ENCODE data around the gene OTOS. TPM values are rescaled to one million over a fixed set of nuclear protein-coding genes. Genes with fewer than 3 reads are reported as not detected.
A peak's percentile ranks its signal among the peaks of the same experiment; 100 is the strongest.

Gene OTOS
- total and polyA plus RNA-seq, 7 donors, result 0.20 TPM; not detected in 6

- DNase-seq (no peak), ATAC-seq (peak; percentile 2 to 33 (median 16))
- H3K27me3 ChIP-seq (ENCODE audit: insufficient read depth in 3 of 3, low read length in 2 of 3), result no peaks in the 10 kb centered on the region
- H3K4me1 ChIP-seq, result peaks cover 12% of the 10 kb centered on the region
- 35 to 37% (median 36%) methylated on average over 36 of the region's 36 CpGs for WGBS, 3 donors
- H3K36me3 ChIP-seq (ENCODE audit: insufficient read depth in 1 of 2, low read depth in 1 of 2), result peaks cover 0 to 21% of the 10 kb centered on the region in 2 donors
- H3K4me3 ChIP-seq, result peak overlapping the region; percentile 99
- H3K9me3 ChIP-seq, result no peaks in the 10 kb centered on the region
- intact Hi-C loops (cut with DNase I), result loop anchor here in 1 of 2 donors (10.0 kb wide), 1 partner anchor 202 kb away; no protein-coding TSS in a partner anchor
- no peak for TF ChIP-seq CTCF (IDR thresholded peaks at IDR 0.05)
- peak overlapping the region; percentile 86 for H3K27ac ChIP-seq
Observed at GRCh38 chr2:240136671-240137292, 3.7 kb downstream of the OTOS start.

DNA sequence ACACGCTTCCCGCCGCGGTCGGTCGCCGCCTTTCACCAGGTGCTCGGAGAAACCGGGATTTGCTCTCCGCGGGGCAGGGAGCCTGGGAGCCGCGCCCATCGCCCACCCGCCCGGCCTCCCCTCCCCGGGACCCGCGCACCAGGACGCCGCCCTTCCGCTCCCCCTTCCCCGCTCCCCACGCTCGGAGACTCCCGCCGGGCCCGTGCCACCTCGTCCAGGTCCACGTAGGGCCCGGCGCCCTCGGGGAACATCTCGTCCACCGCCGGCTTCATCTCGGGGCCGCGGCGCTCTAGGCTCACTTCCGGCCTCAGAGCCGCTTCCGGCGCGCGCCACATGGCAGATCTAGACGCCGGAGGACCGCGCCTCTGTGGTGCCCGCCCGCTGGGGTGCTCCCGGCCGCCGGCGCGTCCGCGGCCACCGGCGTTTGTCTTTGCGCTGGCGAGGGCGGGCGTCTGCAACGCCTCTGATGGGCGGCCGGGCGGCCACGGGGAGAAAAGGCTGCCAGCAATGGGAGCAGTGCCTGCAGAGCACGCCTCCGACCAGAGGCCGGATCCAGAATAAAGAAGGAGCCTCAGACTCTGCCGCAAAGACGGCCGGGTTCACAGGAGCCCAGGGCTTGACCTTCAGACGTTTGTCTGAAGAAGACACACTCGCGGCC lies 4.3 kb downstream of the OTOS start, which contains the start of gene COPS9:
TSS of gene COPS9 (minus strand) at position 293 of the 658 bp plus-strand sequence. CDS start at position 272, 21 bp downstream.
- DNase-seq (peak; percentile 92 to 96), ATAC-seq (peak; percentile 97 to 99 (median 98))
- Histone ChIP-seq H3K4me1 (peaks cover 12% of the 10 kb centered on the region), H3K4me3 (peak within 1 kb of the TSS; percentile 99), H3K27ac (peak within 1 kb of the TSS; percentile 86), H3K27me3 (ENCODE audit: insufficient read depth in 3 of 3, low read length in 2 of 3) (no peaks in the 10 kb centered on the region), H3K36me3 (ENCODE audit: insufficient read depth in 1 of 2, low read depth in 1 of 2) (peaks cover 2 to 28% of the 10 kb centered on the region in 2 donors), H3K9me3 (no peaks in the 10 kb centered on the region)
- intact Hi-C loops (cut with DNase I), result loop anchor here in 1 of 2 donors (10.0 kb wide), 1 partner anchor 201 kb away; no protein-coding TSS in a partner anchor
- no peak for TF ChIP-seq CTCF (IDR thresholded peaks at IDR 0.05)
- 0 to 1% (median 0%) methylated on average over 62 to 79 of the region's 79 CpGs for WGBS, 3 donors

DNA sequence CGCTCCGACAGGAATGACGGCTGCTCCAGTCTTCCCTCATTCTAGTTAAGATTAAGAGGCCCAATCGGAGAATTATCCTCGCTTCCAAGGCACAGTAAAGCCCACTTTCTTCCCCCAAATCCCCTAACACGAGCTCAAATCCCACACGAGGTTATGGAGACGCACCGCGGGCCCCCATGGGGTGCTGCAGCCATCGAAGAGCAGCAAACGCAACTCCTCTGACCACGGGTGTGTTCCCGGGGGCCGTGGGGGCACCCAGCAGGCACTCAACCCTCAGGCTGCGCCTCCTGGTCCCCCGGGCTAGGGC lies 4.8 kb downstream of the OTOS start:
- no peak for TF ChIP-seq CTCF (IDR thresholded peaks at IDR 0.05)
- Histone ChIP-seq H3K27ac (peak overlapping the region; percentile 86), H3K4me1 (peaks cover 12% of the 10 kb centered on the region), H3K36me3 (ENCODE audit: insufficient read depth in 1 of 2, low read depth in 1 of 2) (peaks cover 2 to 32% of the 10 kb centered on the region in 2 donors), H3K27me3 (ENCODE audit: insufficient read depth in 3 of 3, low read length in 2 of 3) (no peaks in the 10 kb centered on the region), H3K9me3 (no peaks in the 10 kb centered on the region), H3K4me3 (peak overlapping the region; percentile 99)
- DNase-seq (no peak), ATAC-seq (peak in 1 of 4 donors; percentile 4)
- intact Hi-C loops (cut with DNase I), result loop anchor here in 1 of 2 donors (10.0 kb wide), 1 partner anchor 201 kb away; no protein-coding TSS in a partner anchor
- 0 to 1% (median 1%) methylated on average over 17 of the region's 17 CpGs for WGBS, 3 donors

GRCh38 chr2:240134956-240135520 lies 5.4 kb downstream of the OTOS start:
- 71 to 77% (median 72%) methylated on average over 15 of the region's 15 CpGs for WGBS, 3 donors
- TF ChIP-seq CTCF (IDR thresholded peaks at IDR 0.05), result no peak
- intact Hi-C loops (cut with DNase I), result loop anchor here in 1 of 2 donors (10.0 kb wide), 1 partner anchor 200 kb away; no protein-coding TSS in a partner anchor
- H3K4me1 ChIP-seq, result peaks cover 12% of the 10 kb centered on the region
- peak in 1 of 2 donors; percentile 44 for DNase-seq
- H3K9me3 ChIP-seq, result no peaks in the 10 kb centered on the region
- peak overlapping the region; percentile 86 for H3K27ac ChIP-seq
- H3K4me3 ChIP-seq, result peak overlapping the region; percentile 99
- H3K36me3 ChIP-seq (ENCODE audit: insufficient read depth in 1 of 2, low read depth in 1 of 2), result peaks cover 2 to 39% of the 10 kb centered on the region in 2 donors
- ATAC-seq, result no peak
- no peaks in the 10 kb centered on the region for H3K27me3 ChIP-seq (ENCODE audit: insufficient read depth in 3 of 3, low read length in 2 of 3)

Data from psoas muscle (tissue), 8 donors.